HG03575 (cell line): ENCODE data around the gene KCNH1.

Source experiments
- ATAC-seq: cut with Tn5 transposase; IDR thresholded peaks from one replicate; pipeline ENCODE4 v1.9.1; 2021; ENCODE audit not compliant: unreplicated experiment, insufficient number of reproducible peaks, low FRiP score; ENCODE audit errors: extremely low read depth

Gene KCNH1

GRCh38 chr1:210940081-210940617, 193.8 kb downstream of the KCNH1 start:
- ATAC-seq: no peak

- no peak for ATAC-seq
Observed at GRCh38 chr1:210938416-210938925, 195.5 kb downstream of the KCNH1 start.

- ATAC-seq: no peak
Observed at GRCh38 chr1:210937846-210938245, 196.1 kb downstream of the KCNH1 start.

- no peak for ATAC-seq
Observed at GRCh38 chr1:210935905-210936304, 198.0 kb downstream of the KCNH1 start.

- ATAC-seq: no peak
Observed at GRCh38 chr1:210932104-210932503, 201.8 kb downstream of the KCNH1 start.

GRCh38 chr1:210922666-210923065, 211.3 kb downstream of the KCNH1 start:
- no peak for ATAC-seq

GRCh38 chr1:210920716-210921694, 212.9 kb downstream of the KCNH1 start:
- ATAC-seq: no peak

GRCh38 chr1:210920258-210920657, 213.7 kb downstream of the KCNH1 start:
- ATAC-seq: no peak

GRCh38 chr1:210918893-210919292, 215.1 kb downstream of the KCNH1 start:
- ATAC-seq: no peak

- ATAC-seq: no peak
Observed at GRCh38 chr1:210917560-210918169, 216.3 kb downstream of the KCNH1 start.

GRCh38 chr1:210916548-210916947, 217.4 kb downstream of the KCNH1 start:
- no peak for ATAC-seq

- ATAC-seq: no peak
Observed at GRCh38 chr1:210915890-210916507, 217.9 kb downstream of the KCNH1 start.

GRCh38 chr1:210912752-210913151, 221.2 kb downstream of the KCNH1 start:
- ATAC-seq: no peak

GRCh38 chr1:210910020-210910575, 223.8 kb downstream of the KCNH1 start:
- ATAC-seq: no peak

GRCh38 chr1:210908791-210909190, 225.2 kb downstream of the KCNH1 start:
- no peak for ATAC-seq

GRCh38 chr1:210908257-210908656, 225.7 kb downstream of the KCNH1 start:
- no peak for ATAC-seq

- no peak for ATAC-seq
Observed at GRCh38 chr1:210907251-210907805, 226.6 kb downstream of the KCNH1 start.

GRCh38 chr1:210905944-210906453, 227.9 kb downstream of the KCNH1 start:
- ATAC-seq: no peak
